Measurements from ENCODE around the gene CTTNBP2. TPM values are rescaled to one million over a fixed set of nuclear protein-coding genes. Genes with fewer than 3 reads are reported as not detected.

CTTNBP2 gene
- total and polyA plus RNA-seq, 2 of the 4 experiments (the other 2 are of a cell fraction), result 6.6 to 11.3 TPM

DNA sequence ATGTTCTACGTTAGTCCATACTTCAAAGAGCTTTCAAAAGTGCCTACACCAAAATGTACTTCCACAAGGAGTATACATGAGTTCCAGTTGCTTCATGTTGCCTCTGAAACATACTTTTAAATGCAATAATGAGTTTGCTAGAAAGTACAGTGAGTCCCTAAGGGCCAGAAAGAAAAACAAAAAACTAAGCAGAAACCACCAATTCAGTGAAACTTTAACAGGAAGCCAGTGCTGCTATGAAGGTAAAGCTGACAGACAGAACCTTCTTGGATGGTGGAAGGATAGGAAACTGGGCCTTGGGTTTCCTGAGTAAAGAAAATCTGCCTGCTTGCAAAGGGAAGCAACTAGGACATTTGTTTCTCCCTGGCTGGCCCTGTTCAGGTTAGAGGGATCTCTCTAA is 104.2 kb downstream of the CTTNBP2 start:
- DNase-seq, result no peak
- no peak for ATAC-seq (ENCODE audit: low read depth)
- in situ Hi-C loops (cut with MboI; ENCODE audit: low sequenced_read_pairs) (loop anchor here (25.0 kb wide), 1 partner anchor 318 kb away; no protein-coding TSS in a partner anchor), intact Hi-C loops (cut with micrococcal nuclease) (no loop called here), dilution Hi-C loops (cut with HindIII; ENCODE audit: low sequenced_read_pairs, unreplicated experiment) (no loop called here)
- no peaks in the 10 kb centered on the region for H3K9me1 ChIP-seq (ENCODE audit: insufficient read depth, low read length)
- H3K18ac ChIP-seq (ENCODE audit: low read depth, low read length), result no peak overlapping the region
- no peak overlapping the region for H2BK120ac ChIP-seq (ENCODE audit: low read depth, low read length)
- no peak overlapping the region for H2AFZ ChIP-seq (replicated peaks; ENCODE audit: low read length, poor library complexity)
- no peaks in the 10 kb centered on the region for H3K27me3 ChIP-seq (ENCODE audit: control insufficient read depth, insufficient read depth, low read length)
- H3K4me3 ChIP-seq (ENCODE audit: insufficient read depth, low read depth, low read length), result no peak overlapping the region
- H3K23ac ChIP-seq (ENCODE audit: low read depth, low read length), result no peak overlapping the region
- WGBS, 2 experiments (ENCODE audit: extremely low coverage in 2 of 2, insufficient read length in 1 of 2), result no CpG with 5 or more reads among the region's 1 CpG
- H3K4me1 ChIP-seq (ENCODE audit: control insufficient read depth, insufficient read depth, low read length), result peaks cover 2% of the 10 kb centered on the region
- H2AK5ac ChIP-seq (ENCODE audit: low read depth, low read length), result no peak overlapping the region
- no peak for TF ChIP-seq CEBPB (IDR thresholded peaks at IDR 0.05; ENCODE audit: low read depth, low read length)
- TF ChIP-seq NFE2L2 (IDR thresholded peaks at IDR 0.05; ENCODE audit: low read depth, low read length), result no peak
- TF ChIP-seq CHD1 (IDR thresholded peaks at IDR 0.05; ENCODE audit: low read depth, low read length), result no peak
- TF ChIP-seq FOS (IDR thresholded peaks at IDR 0.05; ENCODE audit: low read depth, low read length), result no peak
- no peak for TF ChIP-seq RFX5 (IDR thresholded peaks at IDR 0.05; ENCODE audit: low read depth, low read length)
- no peak for TF ChIP-seq MAFK (IDR thresholded peaks at IDR 0.05; ENCODE audit: low read depth, low read length)
- TF ChIP-seq RAD21 (IDR thresholded peaks at IDR 0.05; ENCODE audit: low read length), result no peak
- TF ChIP-seq POLR2A (IDR thresholded peaks at IDR 0.05; ENCODE audit: low read depth, low read length), result no peak
- TF ChIP-seq, protein P1, sequence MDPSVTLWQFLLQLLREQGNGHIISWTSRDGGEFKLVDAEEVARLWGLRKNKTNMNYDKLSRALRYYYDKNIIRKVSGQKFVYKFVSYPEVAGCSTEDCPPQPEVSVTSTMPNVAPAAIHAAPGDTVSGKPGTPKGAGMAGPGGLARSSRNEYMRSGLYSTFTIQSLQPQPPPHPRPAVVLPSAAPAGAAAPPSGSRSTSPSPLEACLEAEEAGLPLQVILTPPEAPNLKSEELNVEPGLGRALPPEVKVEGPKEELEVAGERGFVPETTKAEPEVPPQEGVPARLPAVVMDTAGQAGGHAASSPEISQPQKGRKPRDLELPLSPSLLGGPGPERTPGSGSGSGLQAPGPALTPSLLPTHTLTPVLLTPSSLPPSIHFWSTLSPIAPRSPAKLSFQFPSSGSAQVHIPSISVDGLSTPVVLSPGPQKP (IDR thresholded peaks at IDR 0.05; ENCODE audit: borderline replicate concordance, low read depth, low read length), result no peak
- TF ChIP-seq BHLHE40 (IDR thresholded peaks at IDR 0.05; ENCODE audit: low read depth, low read length), result no peak
- TF ChIP-seq, protein P2, sequence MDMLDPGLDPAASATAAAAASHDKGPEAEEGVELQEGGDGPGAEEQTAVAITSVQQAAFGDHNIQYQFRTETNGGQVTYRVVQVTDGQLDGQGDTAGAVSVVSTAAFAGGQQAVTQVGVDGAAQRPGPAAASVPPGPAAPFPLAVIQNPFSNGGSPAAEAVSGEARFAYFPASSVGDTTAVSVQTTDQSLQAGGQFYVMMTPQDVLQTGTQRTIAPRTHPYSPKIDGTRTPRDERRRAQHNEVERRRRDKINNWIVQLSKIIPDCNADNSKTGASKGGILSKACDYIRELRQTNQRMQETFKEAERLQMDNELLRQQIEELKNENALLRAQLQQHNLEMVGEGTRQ (IDR thresholded peaks at IDR 0.05; ENCODE audit: low read depth, low read length), result no peak
- no peak for TF ChIP-seq RCOR1 (IDR thresholded peaks at IDR 0.05; ENCODE audit: insufficient replicate concordance, low read length)
- TF ChIP-seq, protein P3, sequence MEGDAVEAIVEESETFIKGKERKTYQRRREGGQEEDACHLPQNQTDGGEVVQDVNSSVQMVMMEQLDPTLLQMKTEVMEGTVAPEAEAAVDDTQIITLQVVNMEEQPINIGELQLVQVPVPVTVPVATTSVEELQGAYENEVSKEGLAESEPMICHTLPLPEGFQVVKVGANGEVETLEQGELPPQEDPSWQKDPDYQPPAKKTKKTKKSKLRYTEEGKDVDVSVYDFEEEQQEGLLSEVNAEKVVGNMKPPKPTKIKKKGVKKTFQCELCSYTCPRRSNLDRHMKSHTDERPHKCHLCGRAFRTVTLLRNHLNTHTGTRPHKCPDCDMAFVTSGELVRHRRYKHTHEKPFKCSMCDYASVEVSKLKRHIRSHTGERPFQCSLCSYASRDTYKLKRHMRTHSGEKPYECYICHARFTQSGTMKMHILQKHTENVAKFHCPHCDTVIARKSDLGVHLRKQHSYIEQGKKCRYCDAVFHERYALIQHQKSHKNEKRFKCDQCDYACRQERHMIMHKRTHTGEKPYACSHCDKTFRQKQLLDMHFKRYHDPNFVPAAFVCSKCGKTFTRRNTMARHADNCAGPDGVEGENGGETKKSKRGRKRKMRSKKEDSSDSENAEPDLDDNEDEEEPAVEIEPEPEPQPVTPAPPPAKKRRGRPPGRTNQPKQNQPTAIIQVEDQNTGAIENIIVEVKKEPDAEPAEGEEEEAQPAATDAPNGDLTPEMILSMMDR (conservative IDR thresholded peaks at IDR 0.05; ENCODE audit: low read depth, low read length), result no peak
- TF ChIP-seq MXI1 (IDR thresholded peaks at IDR 0.05; ENCODE audit: borderline replicate concordance, low read depth, low read length), result no peak
- no peak for TF ChIP-seq SMC3 (IDR thresholded peaks at IDR 0.05; ENCODE audit: low read depth, low read length)
- no peak for TF ChIP-seq MAZ (IDR thresholded peaks at IDR 0.05; ENCODE audit: borderline replicate concordance, low read depth, low read length)
- no peak overlapping the region for H3K4me2 ChIP-seq (ENCODE audit: low read depth, low read length)
- H2BK20ac ChIP-seq (ENCODE audit: low read depth, low read length), result no peak overlapping the region
- H4K91ac ChIP-seq (ENCODE audit: insufficient read depth, low read depth, low read length), result no peak overlapping the region
- H3K56ac ChIP-seq (ENCODE audit: extremely low read depth, insufficient read depth, low read length), result no peak overlapping the region
- no peak overlapping the region for H4K5ac ChIP-seq (ENCODE audit: low read depth, low read length)
- no peak overlapping the region for H2BK15ac ChIP-seq (ENCODE audit: low read depth, low read length)
- H3K4ac ChIP-seq (ENCODE audit: low read depth, low read length), result no peak overlapping the region
- no peaks in the 10 kb centered on the region for H3K9me3 ChIP-seq (ENCODE audit: control insufficient read depth, insufficient read depth, low read length)
- H3K27ac ChIP-seq (ENCODE audit: insufficient read depth, low read length), result no peak overlapping the region
- H3K36me3 ChIP-seq (ENCODE audit: control insufficient read depth, insufficient read depth, low read length), result no peaks in the 10 kb centered on the region; the same call in 1 of the 2 replicates
- H3K79me1 ChIP-seq (ENCODE audit: low read depth in 1 of 2, low read length in 2 of 2), result no peaks in the 10 kb centered on the region
- H2BK5ac ChIP-seq (ENCODE audit: low read depth, low read length, poor library complexity, severe bottlenecking), result no peak overlapping the region
- H4K20me1 ChIP-seq (ENCODE audit: insufficient read depth, low read length), result no peaks in the 10 kb centered on the region
- POLR2A ChIA-PET (ENCODE audit: unreplicated experiment), result no interaction called here
- H3K9ac ChIP-seq (ENCODE audit: low read depth, low read length), result no peak overlapping the region
- no peak overlapping the region for H3K14ac ChIP-seq (replicated peaks; ENCODE audit: low read depth, low read length)
- H4K8ac ChIP-seq (ENCODE audit: low read depth in 2 of 2, low read length in 2 of 2), result no peak overlapping the region
- CTCF ChIA-PET, result no interaction called here
- BruUV-seq (replicated peaks), result no TSS peak
- no peak overlapping the region for H2AK9ac ChIP-seq (replicated peaks; ENCODE audit: low read depth, low read length, poor library complexity)
